Loucy (cell line): ENCODE measurements around the gene AFF3.

Experiments used
- H2AFZ ChIP-seq: fragments of 200-600 bp; sonication (generic); 2 replicates; pipeline ENCODE4 v1.6.0; 2016; ENCODE audit warnings: antibody characterized with exemption, mild to moderate bottlenecking, low read length, moderate library complexity
- H3F3A ChIP-seq: fragments of 200-600 bp; 2 replicates; pipeline ENCODE4 v1.6.0; 2016; ENCODE audit warnings: antibody characterized with exemption, low read depth, mild to moderate bottlenecking
- H3K27me3 ChIP-seq: fragments of 200-600 bp; sonication (generic); 2 replicates; pipeline ENCODE4 v1.6.1; 2014; ENCODE audit warnings: low read length, mild to moderate bottlenecking; ENCODE audit not compliant: insufficient read depth, poor library complexity, severe bottlenecking
- H3K36me3 ChIP-seq: fragments of 200-600 bp; sonication (generic); 2 replicates; pipeline ENCODE4 v1.6.1; 2016; ENCODE audit warnings: low read length; ENCODE audit not compliant: insufficient read depth
- H3K4me1 ChIP-seq: fragments of 200-600 bp; sonication (generic); 2 replicates; pipeline ENCODE4 v1.5.1; 2014; ENCODE audit warnings: low read length, mild to moderate bottlenecking; ENCODE audit not compliant: insufficient read depth, poor library complexity, severe bottlenecking
- H3K4me2 ChIP-seq: fragments of 200-600 bp; sonication (generic); 2 replicates; pipeline ENCODE4 v1.6.0; 2014; ENCODE audit warnings: antibody characterized with exemption, low read length, low read depth, mild to moderate bottlenecking; ENCODE audit not compliant: poor library complexity, severe bottlenecking
- H3K4me3 ChIP-seq: fragments of 200-600 bp; sonication (generic); 2 replicates; pipeline ENCODE4 v1.5.1; 2014; ENCODE audit warnings: low read length, mild to moderate bottlenecking, mixed read lengths; ENCODE audit not compliant: poor library complexity, severe bottlenecking
- H3K79me2 ChIP-seq: fragments of 200-600 bp; sonication (generic); 2 replicates; pipeline ENCODE4 v1.6.1; 2014; ENCODE audit warnings: low read length; ENCODE audit not compliant: insufficient read depth
- H3K9ac ChIP-seq: fragments of 200-600 bp; sonication (generic); 2 replicates; pipeline ENCODE4 v1.6.0; 2014; ENCODE audit warnings: mild to moderate bottlenecking, low read depth, low read length, moderate library complexity; ENCODE audit not compliant: poor library complexity, severe bottlenecking
- H3K9me2 ChIP-seq: fragments of 200-600 bp; sonication (generic); replicated peaks from 2 replicates; pipeline ENCODE4 v1.6.1; 2016; ENCODE audit warnings: low read depth, low read length, mixed read lengths
- H3K9me3 ChIP-seq: fragments of 200-600 bp; sonication (generic); 2 replicates; pipeline ENCODE4 v1.6.1; 2014; ENCODE audit warnings: mild to moderate bottlenecking, antibody characterized with exemption, low read length, low read depth; ENCODE audit not compliant: insufficient read depth
- H4K20me1 ChIP-seq: fragments of 200-600 bp; sonication (generic); 2 replicates; pipeline ENCODE4 v1.6.0; 2014; ENCODE audit warnings: antibody characterized with exemption, low read length, mild to moderate bottlenecking; ENCODE audit not compliant: insufficient read depth, poor library complexity, severe bottlenecking
- CTCF ChIP-seq: fragments of 200-600 bp; sonication (generic); conservative IDR thresholded peaks from 2 replicates; pipeline ENCODE4 v1.5.1; 2014; ENCODE audit warnings: mild to moderate bottlenecking, antibody characterized with exemption, low read length
- EZH2phosphoT487 ChIP-seq: fragments of 200-600 bp; IDR thresholded peaks from 2 replicates; pipeline ENCODE4 v1.6.1; 2018; ENCODE audit warnings: antibody characterized with exemption, mild to moderate bottlenecking, moderate library complexity, borderline replicate concordance

Gene AFF3

GRCh38 chr2:99512181-99512591 lies 630.2 kb downstream of the AFF3 start:
- Histone ChIP-seq H3K27me3 (no peaks in the 10 kb centered on the region), H3F3A (no peaks in the 10 kb centered on the region), H3K9ac (no peak overlapping the region), H3K9me3 (no peaks in the 10 kb centered on the region), H2AFZ (no peak overlapping the region), H3K4me3 (no peak overlapping the region), H3K36me3 (no peaks in the 10 kb centered on the region), H3K4me2 (no peak overlapping the region), H4K20me1 (no peaks in the 10 kb centered on the region), H3K4me1 (no peaks in the 10 kb centered on the region), H3K9me2 (no peaks in the 10 kb centered on the region), H3K79me2 (no peaks in the 10 kb centered on the region)
- no peak for TF ChIP-seq EZH2phosphoT487
- no peak for TF ChIP-seq CTCF

GRCh38 chr2:99509387-99509786 lies 633.0 kb downstream of the AFF3 start:
- H3K4me2 ChIP-seq, result no peak overlapping the region
- no peaks in the 10 kb centered on the region for H3K9me2 ChIP-seq
- no peak for TF ChIP-seq EZH2phosphoT487
- TF ChIP-seq CTCF, result no peak
- H3F3A ChIP-seq, result no peaks in the 10 kb centered on the region
- H3K4me3 ChIP-seq, result no peak overlapping the region
- H4K20me1 ChIP-seq, result no peaks in the 10 kb centered on the region
- no peaks in the 10 kb centered on the region for H3K27me3 ChIP-seq
- no peaks in the 10 kb centered on the region for H3K36me3 ChIP-seq
- H3K9ac ChIP-seq, result no peak overlapping the region
- no peaks in the 10 kb centered on the region for H3K4me1 ChIP-seq
- no peaks in the 10 kb centered on the region for H3K9me3 ChIP-seq
- H3K79me2 ChIP-seq, result no peaks in the 10 kb centered on the region
- H2AFZ ChIP-seq, result no peak overlapping the region

- no peaks in the 10 kb centered on the region for H3K4me1 ChIP-seq
- H2AFZ ChIP-seq, result no peak overlapping the region
- H3K9ac ChIP-seq, result no peak overlapping the region
Observed at GRCh38 chr2:99507937-99508818, 634.2 kb downstream of the AFF3 start.

More at GRCh38 chr2:99507937-99508818, 634.2 kb downstream of the AFF3 start:
- Histone ChIP-seq H4K20me1 (no peaks in the 10 kb centered on the region), H3K27me3 (no peaks in the 10 kb centered on the region), H3F3A (no peaks in the 10 kb centered on the region), H3K36me3 (no peaks in the 10 kb centered on the region), H3K9me2 (no peaks in the 10 kb centered on the region), H3K79me2 (no peaks in the 10 kb centered on the region), H3K4me3 (no peak overlapping the region), H3K9me3 (no peaks in the 10 kb centered on the region), H3K4me2 (no peak overlapping the region)
- no peak for TF ChIP-seq EZH2phosphoT487
- TF ChIP-seq CTCF, result no peak
